DMS 273 (cell line): ENCODE results near the gene F2.
A peak's percentile ranks its signal among the peaks of the same experiment; 100 is the strongest.
"Not testable (repeated sequence)": the region's sequence is repeated elsewhere in the genome, so short reads cannot be mapped to it uniquely, and the experiment has no call there.

Source experiments
- DNase-seq: peaks from one replicate; lab custom pipeline; 2025; ENCODE audit not compliant: unreplicated experiment; lab: John Stamatoyannopoulos, UW

Gene F2

GRCh38 chr11:46684367-46684766, 34.6 kb upstream of the F2 start:
- DNase-seq = no peak

GRCh38 chr11:46686886-46687795, 31.9 kb upstream of the F2 start:
- DNase-seq = peak; percentile 74

DNA sequence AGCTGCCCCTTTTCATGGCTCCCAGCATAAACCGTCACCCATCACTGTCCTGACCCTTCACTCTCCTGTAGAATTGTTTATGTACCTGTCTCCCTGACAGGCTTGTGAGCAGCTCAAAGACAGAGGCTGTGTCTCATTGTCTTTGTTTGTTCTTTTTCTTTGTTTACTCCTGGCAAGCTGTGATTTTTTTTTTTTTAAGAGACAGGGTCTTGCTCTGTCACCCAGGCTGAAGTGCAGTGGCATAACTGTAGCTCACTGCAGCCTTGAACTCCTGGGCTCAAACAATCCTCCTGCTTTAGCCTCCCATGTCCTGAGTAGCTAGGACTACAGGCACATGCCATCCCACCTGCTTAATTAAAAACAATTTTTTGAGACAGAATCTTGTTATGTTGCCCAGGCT, 28.3 kb upstream of the F2 start:
- no peak for DNase-seq

GRCh38 chr11:46692450-46692849, 26.6 kb upstream of the F2 start:
- DNase-seq = no peak

DNA sequence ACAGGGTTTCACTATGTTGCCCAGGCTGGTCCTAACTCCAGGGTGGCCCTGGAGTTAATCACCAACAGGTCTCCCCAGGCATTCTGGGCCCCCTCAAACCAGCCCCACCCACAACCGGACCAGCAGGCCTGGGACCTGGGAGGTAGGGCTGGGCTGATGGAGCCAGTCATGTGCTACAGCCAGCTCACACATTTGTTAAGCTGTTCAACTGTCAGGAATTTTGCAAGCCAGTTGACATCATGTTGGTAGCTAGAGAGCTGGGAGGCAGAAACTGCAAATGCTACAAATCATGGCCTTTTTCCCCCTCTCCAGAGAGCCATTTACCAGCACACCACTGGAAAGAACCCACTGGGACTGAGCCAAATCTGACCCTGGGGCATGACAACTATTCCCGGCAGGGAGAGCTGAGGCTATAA, 25.4 kb upstream of the F2 start:
- no peak for DNase-seq

- peak; percentile 44 for DNase-seq
Observed at GRCh38 chr11:46694072-46694471, 24.9 kb upstream of the F2 start.

DNA sequence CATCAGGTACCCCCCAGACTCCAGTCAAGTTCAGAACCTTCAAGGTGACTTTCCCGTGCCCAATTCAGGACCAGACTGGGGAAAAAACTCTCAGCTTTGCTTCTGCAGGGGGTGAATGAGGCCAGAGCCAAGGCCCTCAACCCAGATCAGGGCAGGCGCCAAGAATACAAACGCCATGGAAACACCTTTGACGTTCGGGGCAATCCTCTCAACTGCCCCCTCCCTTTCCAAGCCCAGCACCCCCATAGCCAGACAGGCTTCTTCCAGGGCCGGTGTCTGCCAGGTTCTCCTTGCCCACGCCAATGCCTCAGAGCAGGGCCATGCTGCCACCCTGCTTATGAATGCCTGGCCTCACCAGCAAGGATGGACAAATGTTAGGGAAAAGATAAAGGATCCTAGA, 24.4 kb upstream of the F2 start:
- DNase-seq = no peak

DNA sequence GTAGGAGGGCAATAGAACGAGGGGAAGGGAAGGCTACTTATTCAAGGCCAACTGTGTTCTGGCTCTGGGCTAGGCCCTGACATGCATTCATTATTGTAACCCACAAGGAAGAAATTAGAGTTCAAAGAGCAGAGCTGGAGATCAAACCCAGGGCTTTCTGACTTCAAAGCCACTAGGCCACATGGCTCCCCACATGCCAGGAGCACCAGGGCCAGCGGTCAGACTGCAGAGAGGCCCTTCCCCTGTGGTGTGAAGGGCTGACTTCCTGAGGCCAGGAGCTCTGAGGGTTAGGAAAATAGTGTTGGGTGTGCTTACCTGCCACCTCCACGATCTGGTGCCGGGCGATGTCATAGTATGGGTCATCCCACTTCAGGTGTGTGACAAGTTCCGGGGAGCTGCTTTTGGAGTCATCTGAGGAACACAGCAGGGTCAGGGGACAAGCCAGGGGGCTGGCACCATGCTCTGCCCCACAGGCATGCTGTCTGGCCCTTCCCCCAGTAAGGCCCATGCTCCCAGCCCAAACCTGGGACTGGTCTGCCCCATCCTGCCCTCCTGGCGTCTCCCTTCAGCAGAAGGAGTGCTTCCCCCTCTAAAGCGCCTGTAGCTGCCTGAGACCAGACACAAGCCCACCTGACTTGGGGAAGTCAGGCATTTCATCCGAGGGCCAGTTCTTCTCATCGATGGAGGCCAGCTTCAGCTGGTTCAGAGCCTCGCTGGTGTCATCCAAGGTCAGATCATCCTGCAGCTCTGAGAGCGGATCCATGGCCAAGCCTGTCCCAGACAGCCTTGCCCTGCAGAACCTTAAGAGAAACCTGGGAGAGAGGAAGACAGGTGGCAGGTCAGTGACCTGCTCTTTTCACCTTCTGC, 23.4 kb upstream of the F2 start:
- DNase-seq = no peak

- peak; percentile 91 for DNase-seq
Observed at GRCh38 chr11:46696212-46696558, 22.8 kb upstream of the F2 start.

GRCh38 chr11:46697303-46697702, 21.7 kb upstream of the F2 start:
- peak; percentile 23 for DNase-seq

DNA sequence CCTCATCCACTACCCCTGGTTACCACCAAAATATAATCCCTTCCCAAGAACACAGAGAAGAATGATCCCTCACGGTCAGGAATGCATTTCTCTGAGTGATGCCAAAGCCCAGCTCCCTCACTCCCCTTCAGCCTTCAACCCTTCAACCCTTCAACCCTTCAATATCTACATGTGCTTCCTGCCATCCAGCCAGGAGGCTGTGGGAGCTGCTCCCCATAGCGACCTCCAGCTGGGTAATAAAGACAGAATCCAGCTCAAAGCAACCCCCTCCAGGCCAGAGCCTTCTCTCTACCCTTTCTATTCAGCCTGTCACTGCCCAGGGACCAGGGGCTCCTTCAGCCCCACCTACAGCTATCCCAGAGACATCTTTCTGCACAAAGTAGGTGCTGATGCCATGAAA, 21.3 kb upstream of the F2 start:
- DNase-seq = no peak

GRCh38 chr11:46698597-46698996, 20.4 kb upstream of the F2 start:
- DNase-seq = no peak

- DNase-seq = peak; percentile 98
Observed at GRCh38 chr11:46700241-46701077, 18.6 kb upstream of the F2 start, which contains the start of the genes ARHGAP1 and ZNF408. Gene ARHGAP1 (minus strand): TSS chr11:46700619. CDS start chr11:46696107, 4,512 bp downstream. Gene ZNF408 (plus strand): TSS chr11:46701031. CDS start chr11:46701048, 17 bp downstream.

- no peak for DNase-seq
Observed at GRCh38 chr11:46701078-46701654, 17.8 kb upstream of the F2 start.

GRCh38 chr11:46705070-46705688, 13.8 kb upstream of the F2 start:
- DNase-seq = no peak

- no peak for DNase-seq
Observed at GRCh38 chr11:46706886-46707285, 12.1 kb upstream of the F2 start.

DNA sequence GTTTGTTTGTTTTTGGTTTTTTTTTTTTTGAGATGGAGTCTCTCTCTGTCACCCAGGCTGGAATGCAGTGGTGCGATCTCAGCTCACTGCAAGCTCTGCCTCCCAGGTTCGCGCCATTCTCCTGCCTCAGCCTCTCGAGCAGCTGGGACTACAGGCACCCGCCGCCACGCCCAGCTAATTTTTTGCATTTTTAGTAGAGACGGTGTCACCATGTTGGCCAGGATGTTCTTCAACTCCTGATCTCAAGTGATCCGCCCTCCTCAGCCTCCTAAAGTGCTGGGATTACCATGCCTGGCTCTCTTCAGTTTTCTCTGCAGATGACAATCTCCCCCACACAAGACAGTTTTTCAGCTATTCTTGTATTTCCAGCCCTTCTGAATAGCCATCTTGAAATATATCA, 9.7 kb upstream of the F2 start:
- not testable (repeated sequence) for DNase-seq

DNA sequence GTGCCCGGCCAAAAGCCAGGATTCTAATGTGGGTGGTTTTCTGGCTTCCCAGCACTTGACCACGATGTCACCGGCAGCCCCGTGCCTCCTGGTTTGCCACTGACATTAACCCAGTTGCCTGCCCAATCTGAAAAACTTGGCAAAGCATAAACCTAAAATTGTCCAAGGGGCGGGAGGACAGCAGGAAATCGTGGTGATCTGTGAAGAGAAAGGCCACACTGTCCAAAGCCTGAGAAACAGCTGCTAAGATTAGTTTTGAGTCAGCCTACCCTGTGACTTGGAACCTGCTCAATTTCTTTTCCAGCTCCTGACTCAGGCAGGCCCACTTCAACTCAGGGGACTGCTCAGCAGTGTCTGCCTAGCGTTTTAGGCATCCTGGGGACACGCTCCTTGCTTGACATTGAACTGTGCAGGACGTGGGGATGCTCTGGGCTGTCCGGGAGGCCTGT, 8.2 kb upstream of the F2 start:
- peak; percentile 24 for DNase-seq

DNA sequence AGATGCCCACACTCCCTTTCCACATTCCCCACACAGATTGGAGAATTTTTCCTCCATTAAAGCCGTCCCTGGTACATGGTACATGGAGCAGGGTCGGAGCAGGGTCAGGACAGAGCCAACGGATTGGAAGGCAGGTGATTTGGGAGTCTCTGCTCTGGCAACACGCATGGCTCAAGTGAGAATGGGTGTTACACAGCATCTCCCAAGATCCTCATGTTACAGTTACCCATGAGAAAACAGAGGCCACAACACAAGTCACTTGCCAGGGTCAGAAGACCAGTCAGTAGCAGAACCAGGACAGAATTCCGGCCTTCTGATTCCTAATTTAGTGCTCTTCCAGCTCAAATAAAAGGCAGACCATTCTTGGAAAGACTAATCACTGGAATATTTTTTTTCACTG, 7.7 kb upstream of the F2 start:
- DNase-seq = no peak
